NCI-H2196 (cell line): ENCODE measurements around the gene KCTD17.

ENCODE experiments used
- DNase-seq: peaks from one replicate; lab custom pipeline; 2025; ENCODE audit not compliant: unreplicated experiment; lab: John Stamatoyannopoulos, UW

Gene KCTD17

GRCh38 chr22:37101311-37102066 lies 49.9 kb downstream of the KCTD17 start:
- DNase-seq = no peak

- DNase-seq = no peak
These were observed 51.6 kb downstream of the KCTD17 start for GRCh38 chr22:37103151-37103550.

- DNase-seq = no peak
These were observed 52.3 kb downstream of the KCTD17 start for GRCh38 chr22:37103656-37104452.

GRCh38 chr22:37105154-37105553 lies 53.6 kb downstream of the KCTD17 start:
- no peak for DNase-seq

GRCh38 chr22:37105990-37106389 lies 54.4 kb downstream of the KCTD17 start:
- no peak for DNase-seq

- DNase-seq = no peak
These were observed 56.5 kb downstream of the KCTD17 start for GRCh38 chr22:37107816-37108621.

- DNase-seq = no peak
These were observed 57.8 kb downstream of the KCTD17 start, which contains the start of gene TMPRSS6 for GRCh38 chr22:37109242-37109917. Gene TMPRSS6, minus strand, starts transcription at chr22:37109713. Its CDS starts 6,296 bp downstream, at chr22:37103417.

- DNase-seq = no peak
These were observed 59.7 kb downstream of the KCTD17 start for GRCh38 chr22:37111156-37111717.

GRCh38 chr22:37112084-37112728 lies 60.7 kb downstream of the KCTD17 start:
- DNase-seq = no peak
